ENCODE results near the gene HAND2. TPM values are rescaled to one million over a fixed set of nuclear protein-coding genes. Genes with fewer than 3 reads are reported as not detected.

Gene HAND2
- total and polyA plus RNA-seq, 2 of the 8 experiments (the other 6 are each of a cell fraction or from before 2014, with no cell fraction given) = 0.05 TPM; not detected in 1

DNA sequence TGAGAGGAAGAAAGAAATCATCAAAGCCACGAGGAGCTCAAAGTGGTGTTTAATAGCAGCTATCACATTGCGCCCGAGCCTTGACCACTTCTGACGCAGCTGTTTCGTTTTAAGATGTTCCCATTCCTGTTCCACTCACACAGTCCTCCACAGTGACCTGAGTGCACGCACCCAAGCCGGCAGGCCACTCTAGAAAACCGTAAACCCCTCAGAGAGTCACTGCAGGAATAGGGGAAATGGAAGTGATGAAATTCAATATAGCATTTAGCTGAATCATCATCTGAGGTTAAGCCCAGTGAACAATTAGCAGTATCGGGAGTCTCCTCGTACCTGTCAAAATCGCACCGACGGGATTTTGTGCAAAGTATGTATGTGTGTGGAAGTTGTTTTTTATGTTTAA is 17.9 kb upstream of the HAND2 start:
- FAIRE-seq (no peak), DNase-seq (ENCODE audit: low read depth in 1 of 2, low spot score in 2 of 2) (no peak)
- Histone ChIP-seq H2BK5ac (ENCODE audit: low read depth, low read length) (no peak overlapping the region), H3K4ac (replicated peaks; ENCODE audit: insufficient read length, low read depth, low read length) (no peak overlapping the region), H3K4me2 (ENCODE audit: insufficient read depth in 1 of 2, low read depth in 2 of 2, low read length in 2 of 2) (no peak overlapping the region), H3K79me2 (ENCODE audit: control insufficient read depth in 1 of 2, insufficient read depth in 2 of 2, low read length in 2 of 2) (no peaks in the 10 kb centered on the region), H3K27me3 (replicated peaks in 1 of 4; ENCODE audit: control insufficient read depth in 3 of 4, extremely low read depth in 1 of 4, insufficient read depth in 3 of 4, low read length in 3 of 4) (peaks cover 0 to 4% (median under 1%) of the 10 kb centered on the region in 4 experiments; a peak in 1 of 7 replicates), H2BK120ac (replicated peaks; ENCODE audit: low read depth, low read length) (no peak overlapping the region), H2AK5ac (ENCODE audit: low read depth, low read length) (no peak overlapping the region), H3K79me1 (ENCODE audit: low read depth, low read length) (no peaks in the 10 kb centered on the region), H3K18ac (ENCODE audit: extremely low read depth, low read length) (no peak overlapping the region), H3K56ac (replicated peaks; ENCODE audit: insufficient read length, low read depth, low read length) (no peak overlapping the region), H3K27ac (ENCODE audit: low read depth, low read length) (no peak overlapping the region), H2AFZ (ENCODE audit: low read length) (no peak overlapping the region), H3K4me3 (ENCODE audit: extremely low read depth in 1 of 4, insufficient read depth in 2 of 4, low read depth in 3 of 4, low read length in 4 of 4) (no peak overlapping the region), H3K36me3 (ENCODE audit: control insufficient read depth in 2 of 4, insufficient read depth in 4 of 4, low read length in 3 of 4) (no peaks in the 10 kb centered on the region), H2BK15ac (ENCODE audit: low read length) (no peak overlapping the region), H4K20me1 (replicated peaks in 1 of 2; ENCODE audit: control insufficient read depth in 1 of 2, insufficient read depth in 2 of 2, low read length in 2 of 2) (no peaks in the 10 kb centered on the region), H2BK12ac (ENCODE audit: low read depth, low read length) (no peak overlapping the region), H3K4me1 (replicated peaks in 1 of 4; ENCODE audit: control insufficient read depth in 3 of 4, insufficient read depth in 4 of 4, low read length in 3 of 4) (no peaks in the 10 kb centered on the region), H3K9me3 (ENCODE audit: insufficient read depth in 2 of 2, low read depth in 1 of 2, low read length in 1 of 2) (no peaks in the 10 kb centered on the region), H4K5ac (ENCODE audit: insufficient read length, low read depth, low read length) (no peak overlapping the region), H3K9ac (replicated peaks in 1 of 4; ENCODE audit: extremely low read depth in 1 of 4, low read depth in 3 of 4, low read length in 3 of 4) (no peak overlapping the region), H4K91ac (replicated peaks; ENCODE audit: insufficient read length, low read length) (no peak overlapping the region), H3K14ac (ENCODE audit: insufficient read length) (no peak overlapping the region), H3K23ac (ENCODE audit: insufficient read length) (no peak overlapping the region), H2BK20ac (ENCODE audit: low read length) (no peak overlapping the region), H3K23me2 (ENCODE audit: low read depth, low read length) (no peaks in the 10 kb centered on the region), H4K8ac (ENCODE audit: extremely low read depth, insufficient read depth, low read length) (no peak overlapping the region)
- POLR2A ChIA-PET (ENCODE audit: partially characterized antibody) = no interaction called here
- TF ChIP-seq EZH2 (IDR thresholded peaks at IDR 0.05; ENCODE audit: low read depth, low read length, severe bottlenecking) = no peak
- CTCF ChIA-PET (ENCODE audit: partially characterized antibody) = interaction anchor here (0.8 to 1.8 kb wide), 6 partner anchors 11 to 604 kb away, joined by 3 to 6 read pairs (median 4); no protein-coding TSS in a partner anchor
- WGBS, 2 experiments (ENCODE audit: extremely low coverage in 1 of 2, insufficient coverage in 1 of 2, insufficient read length in 1 of 2, insufficient replicate concordance in 2 of 2, low coverage in 1 of 2, low lambda C conversion rate in 2 of 2, missing lambda C conversion rate in 1 of 2) = 89% methylated on average over 13 of the region's 13 CpGs; no CpG with 5 or more reads in 1 of the 2 experiments
